Right cardiac atrium (tissue), 5 donors: ENCODE results near the gene RIPPLY2. TPM values are rescaled to one million over a fixed set of nuclear protein-coding genes. Genes with fewer than 3 reads are reported as not detected.

Source experiments
- polyA plus RNA-seq: library from polyadenylated mRNA; stranded (reverse); fragments of 200-250 nt; gene quantifications from one replicate; pipeline ENCODE4 v1.2.3, GENCODE V29; 2013
- total RNA-seq, 4 donors: library from RNA; stranded (reverse); fragmentation: NEBNext Ultra II Directional; extraction: Animal tissue kit (Norgen Biotek cat#: 25700); gene quantifications; one replicate each; pipeline ENCODE4 v1.2.1, GENCODE V29; 2021
- donor health status: healthy with polysubstance abuse.
- donor health status: DM: no; HTN: yes; CAD: no.
- donor health status: DM: no; HTN: no; CAD: no.
- donor health status: DM: no; HTN: yes; CAD: no; lungs with severe emphysema.
- donor health status: DM: yes; HTN: yes; CAD: no.

The RIPPLY2 gene
- total and polyA plus RNA-seq, 5 donors, result 0.45 TPM; not detected in 4

Other genes with a start within 250 kb of the RIPPLY2 start
- gene SNAP91, start 144.3 kb upstream of the RIPPLY2 start, total RNA-seq, result under 1 TPM in 2 of 4 donors, not detected in 2; 0.11 to 0.89 TPM
- gene SNAP91, start 144.3 kb upstream of the RIPPLY2 start, polyA plus RNA-seq, result 0.18 TPM
- 10 to 100 TPM; 12.0 to 16.1 (median 15.0) TPM for gene CYB5R4, start 6.3 kb downstream of the RIPPLY2 start, total RNA-seq
- gene CYB5R4, start 6.3 kb downstream of the RIPPLY2 start, polyA plus RNA-seq, result 3.9 TPM
- 1 to 10 TPM in 2 of 4 donors, under 1 TPM in 2; 0.37 to 1.4 (median 0.92) TPM for gene MRAP2, start 180.4 kb downstream of the RIPPLY2 start, total RNA-seq
- gene MRAP2, start 180.4 kb downstream of the RIPPLY2 start, polyA plus RNA-seq, result 0.63 TPM